Measurements from ENCODE around the gene TMEM114.

TMEM114 gene

DNA sequence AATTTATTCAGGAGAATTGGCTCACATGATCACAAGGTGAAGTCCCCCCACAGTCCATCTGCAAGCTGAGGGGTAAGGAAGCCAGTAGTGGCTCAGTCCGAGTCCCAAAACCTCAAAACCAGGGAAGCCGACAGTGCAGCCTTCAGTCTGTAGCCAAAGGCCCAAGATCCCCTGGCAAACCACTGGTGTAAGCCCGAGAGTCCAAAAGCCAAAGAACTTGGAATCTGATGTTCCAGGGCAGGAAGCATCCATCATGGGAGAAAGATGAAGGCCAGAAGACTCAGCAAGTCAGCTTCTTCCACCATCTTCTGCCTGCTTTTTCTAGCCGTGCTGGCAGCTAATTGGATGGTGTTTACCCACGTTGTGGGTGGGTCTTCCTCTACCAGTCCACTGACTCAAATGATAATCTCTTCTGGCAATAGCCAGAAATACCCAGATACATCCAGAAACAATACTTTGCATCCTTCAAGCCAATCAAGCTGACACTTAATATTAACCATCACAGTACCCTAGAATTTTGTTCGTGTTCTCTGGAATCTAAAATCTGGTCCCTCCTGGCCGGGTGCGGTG lies 40.4 kb downstream of the TMEM114 start:
- no peak for DNase-seq (ENCODE audit: low read depth in 2 of 2)

DNA sequence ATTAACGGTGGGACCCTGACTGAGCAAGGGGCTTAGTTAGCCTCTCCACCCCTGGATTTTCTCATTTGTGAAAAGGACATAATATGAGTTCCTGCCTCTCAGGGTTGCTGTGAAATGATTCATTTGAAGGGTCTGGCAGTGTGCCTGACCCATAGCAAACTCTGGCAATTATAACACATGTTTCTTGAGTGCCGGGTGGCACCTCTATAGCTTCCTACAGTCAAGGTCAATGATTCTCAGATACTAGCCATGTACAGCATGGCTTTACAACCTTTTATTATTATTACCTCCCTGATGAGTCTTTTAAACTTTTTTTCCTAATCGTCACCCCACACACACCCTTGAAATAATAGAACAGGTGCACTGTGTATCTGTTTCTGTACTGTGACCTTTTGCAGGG lies 42.1 kb downstream of the TMEM114 start:
- DNase-seq (ENCODE audit: low read depth in 2 of 2) = no peak

DNA sequence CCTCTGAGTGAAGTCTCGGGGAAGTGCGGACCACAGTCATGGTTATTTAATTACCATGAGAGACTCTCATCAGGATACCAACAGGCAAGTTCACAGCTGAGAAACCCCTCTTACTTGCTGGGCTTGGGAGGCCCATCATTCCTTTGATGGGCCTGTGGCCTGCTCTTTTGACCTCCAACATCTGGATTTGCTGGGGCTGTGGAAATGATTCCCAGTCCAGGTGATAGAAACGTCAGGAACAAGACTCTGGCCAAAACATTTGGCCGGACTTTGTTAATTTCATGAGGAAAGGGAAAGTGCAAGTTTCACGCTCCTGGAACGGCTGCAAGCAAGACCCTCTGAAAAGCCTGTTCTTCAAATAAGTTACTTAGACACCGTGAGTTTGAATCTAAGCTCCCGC lies 42.5 kb downstream of the TMEM114 start:
- no peak for DNase-seq (ENCODE audit: low read depth in 2 of 2)

DNA sequence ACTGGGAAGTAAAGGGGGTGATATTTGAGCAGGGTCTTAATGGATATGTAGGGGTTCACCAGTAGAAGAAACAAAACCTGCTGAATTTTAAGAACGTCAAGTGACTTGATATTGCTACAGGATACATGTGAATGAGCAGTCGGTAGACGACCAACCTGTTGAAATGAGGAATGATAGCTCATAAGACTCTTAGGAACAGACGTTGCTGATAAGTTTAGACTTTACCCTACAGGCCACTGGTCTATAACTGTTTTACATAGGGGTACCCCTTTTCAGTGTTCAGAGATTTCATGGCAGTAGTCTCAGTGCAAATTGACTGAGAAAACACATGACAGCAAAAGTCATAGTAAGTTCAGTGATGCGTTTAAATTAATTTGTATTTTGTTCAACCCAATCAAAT lies 45.9 kb downstream of the TMEM114 start:
- no peak for DNase-seq (ENCODE audit: low read depth in 2 of 2)

DNA sequence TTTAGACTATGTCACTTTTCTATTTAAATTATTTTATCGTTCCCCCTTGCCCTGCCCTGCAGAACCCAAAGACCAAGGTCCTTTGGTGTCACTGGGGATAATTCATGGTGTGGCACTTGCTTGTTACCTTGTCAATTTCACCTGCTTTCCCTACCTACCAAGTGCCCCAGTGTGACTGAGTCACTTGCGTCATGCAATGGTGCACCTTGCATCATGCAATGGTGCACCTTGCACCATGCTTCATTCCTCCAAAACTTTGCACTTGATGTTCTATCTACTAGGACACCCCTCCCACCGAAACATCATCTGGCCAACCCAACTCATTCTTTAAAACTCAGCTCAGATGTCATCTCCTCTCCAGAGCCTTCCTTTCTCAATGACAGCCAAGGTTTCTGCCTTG lies 47.1 kb downstream of the TMEM114 start:
- no peak for DNase-seq (ENCODE audit: low read depth in 2 of 2)

DNA sequence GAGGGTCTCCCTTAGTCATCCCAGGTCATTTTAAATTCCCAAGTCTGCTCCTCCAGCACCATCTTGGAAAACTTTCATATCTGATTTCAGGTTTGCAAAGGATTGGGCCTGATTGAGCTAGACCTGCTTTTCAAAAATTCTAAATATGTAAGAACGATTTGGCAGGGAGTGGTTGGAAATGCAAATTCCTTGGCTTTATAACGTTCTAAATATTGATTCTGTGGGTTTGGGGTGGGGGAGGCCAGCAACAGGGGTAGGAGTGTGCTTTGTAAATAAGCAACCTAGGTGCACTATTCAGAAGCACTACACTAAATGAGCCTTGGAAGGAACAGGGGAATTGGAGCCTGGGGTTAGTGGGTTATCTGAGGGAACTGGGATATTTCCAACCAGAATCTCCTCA lies 47.9 kb downstream of the TMEM114 start:
- DNase-seq (ENCODE audit: low read depth in 2 of 2) = no peak

DNA sequence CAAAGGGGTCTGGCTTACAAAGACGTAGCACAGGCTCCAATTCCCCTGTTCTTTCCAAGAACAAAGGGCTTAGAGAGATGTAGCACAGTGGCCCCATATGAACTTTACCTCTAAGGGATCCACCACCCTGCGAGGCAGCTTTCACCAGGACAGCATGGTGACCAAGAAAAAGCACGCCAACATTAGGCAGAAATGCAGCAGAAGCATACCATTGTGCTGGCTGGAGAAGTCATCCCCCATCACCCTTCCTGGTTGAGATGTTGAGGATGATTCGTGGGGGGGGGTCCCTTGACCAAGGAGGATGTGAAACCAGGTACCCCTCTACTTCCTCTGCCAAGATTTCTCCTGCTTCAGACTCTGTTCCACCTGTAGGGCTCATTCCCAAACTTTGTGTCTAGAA lies 48.4 kb downstream of the TMEM114 start:
- no peak for DNase-seq (ENCODE audit: low read depth in 2 of 2)

DNA sequence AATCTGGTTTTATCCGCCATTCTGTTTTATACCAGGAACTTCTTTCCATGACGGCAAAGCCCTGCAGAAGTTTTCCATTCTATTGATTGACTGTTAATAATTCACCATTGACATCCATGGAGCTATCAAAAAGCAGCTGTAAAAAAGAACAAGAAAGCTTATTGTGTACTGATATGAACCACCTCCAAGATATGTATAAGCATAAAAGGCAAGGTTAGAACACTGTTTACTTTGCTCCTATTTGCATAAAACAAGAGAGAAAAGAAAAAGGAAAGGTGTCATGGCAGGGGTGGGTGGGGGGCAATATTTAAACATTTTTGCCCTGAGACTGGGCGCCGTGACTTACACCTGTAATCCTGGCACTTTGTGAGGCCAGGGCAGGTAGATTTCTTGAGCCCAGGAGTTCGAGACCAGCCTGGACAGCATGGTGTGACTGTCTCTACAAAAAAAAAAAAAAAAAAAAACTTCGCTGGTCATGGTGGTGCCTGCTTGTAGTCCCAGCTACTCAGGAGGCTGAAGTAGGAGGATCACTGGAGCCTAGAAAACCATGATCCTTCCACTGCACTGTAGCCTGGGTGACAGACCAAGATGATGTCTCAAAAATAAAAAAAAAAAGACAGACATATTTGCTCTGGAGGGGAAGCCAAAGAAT lies 52.5 kb downstream of the TMEM114 start:
- DNase-seq (ENCODE audit: low read depth in 2 of 2) = no peak

DNA sequence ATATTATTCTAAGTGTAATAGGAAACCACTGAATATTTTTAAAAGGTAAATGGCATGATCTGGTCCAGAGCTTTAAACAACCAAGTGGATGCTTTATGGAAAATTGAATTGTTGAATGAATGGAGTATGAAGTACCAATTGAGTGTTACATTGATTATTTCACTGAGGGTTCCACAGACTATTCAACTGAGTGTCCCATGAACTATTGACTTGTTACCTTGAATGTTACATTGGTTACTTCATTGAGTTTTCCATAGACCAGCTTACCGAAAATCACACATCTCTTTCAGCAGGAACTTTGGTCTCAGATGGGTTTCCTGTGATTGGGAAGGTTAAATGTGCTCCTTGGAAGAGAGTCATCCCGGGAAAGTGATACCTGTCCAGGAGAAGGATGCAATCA lies 56.8 kb downstream of the TMEM114 start:
- no peak for DNase-seq (ENCODE audit: low read depth in 2 of 2)

DNA sequence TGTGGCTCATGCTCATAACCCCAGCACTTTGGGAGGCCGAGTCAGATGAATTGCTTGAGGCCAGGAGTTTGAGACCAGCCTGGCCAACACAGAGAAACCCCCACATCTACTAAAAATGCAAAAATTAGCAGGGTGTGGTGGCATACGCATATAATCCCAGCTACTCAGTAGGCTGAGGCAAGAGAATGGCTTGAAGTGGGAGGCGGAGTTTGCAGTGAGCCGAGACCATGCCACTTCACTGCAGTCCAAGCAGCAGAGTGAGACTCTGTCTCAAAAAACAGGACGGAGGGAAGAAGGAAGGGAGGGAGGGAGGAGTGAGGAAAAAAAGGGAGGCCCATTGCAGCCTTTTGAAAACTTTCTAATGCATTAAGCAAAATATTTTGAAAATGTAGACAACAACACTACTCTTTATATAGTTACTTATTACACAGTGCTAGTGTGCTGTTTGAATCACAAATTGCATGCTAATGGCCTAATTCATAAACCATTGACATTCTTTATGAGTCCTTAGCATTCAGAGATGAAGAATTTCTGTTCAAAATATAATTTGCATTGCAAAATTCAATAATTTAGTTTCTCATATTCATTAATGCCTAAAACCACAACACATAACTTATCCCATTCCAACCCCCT lies 59.4 kb downstream of the TMEM114 start:
- no peak for DNase-seq (ENCODE audit: low read depth in 2 of 2)

DNA sequence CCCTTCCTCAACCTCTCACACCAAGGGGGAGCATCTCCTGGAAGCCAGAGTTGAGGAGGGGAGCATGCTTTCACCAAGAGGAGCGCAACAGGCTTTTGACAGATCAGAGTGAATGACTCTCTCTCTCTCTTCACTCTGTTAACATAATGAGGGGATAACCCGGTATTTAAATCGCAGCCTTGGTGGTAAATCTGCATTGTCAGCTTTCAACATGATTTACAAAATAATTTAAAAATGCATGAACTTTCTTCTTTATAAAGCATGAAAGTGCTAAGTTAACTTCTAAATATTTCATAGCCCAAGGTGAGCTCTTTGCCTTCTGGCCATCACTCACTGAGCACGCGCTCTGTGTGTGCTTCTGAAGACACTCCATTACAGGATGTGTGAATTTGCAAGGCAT lies 61.8 kb downstream of the TMEM114 start:
- no peak for DNase-seq (ENCODE audit: low read depth in 2 of 2)

DNA sequence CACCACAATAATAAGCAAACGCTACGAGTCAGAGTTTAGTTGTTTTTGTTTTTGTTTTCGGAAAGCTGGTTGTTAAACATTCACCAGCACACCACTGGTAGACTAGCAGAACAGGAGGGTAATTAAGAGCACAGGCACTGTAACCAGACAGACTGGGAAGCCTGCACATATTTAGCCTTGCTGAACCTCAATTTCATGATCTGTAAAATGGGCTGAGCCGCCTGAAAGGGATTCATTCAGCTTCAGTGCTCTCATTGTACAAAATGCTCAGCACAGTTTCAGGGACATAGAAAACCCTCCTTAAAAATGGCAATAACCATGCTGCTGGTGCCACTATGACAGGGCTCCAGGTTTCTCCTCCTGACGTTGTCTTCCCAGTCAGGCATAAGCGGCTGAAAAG lies 66.4 kb downstream of the TMEM114 start:
- no peak for DNase-seq (ENCODE audit: low read depth in 2 of 2)

DNA sequence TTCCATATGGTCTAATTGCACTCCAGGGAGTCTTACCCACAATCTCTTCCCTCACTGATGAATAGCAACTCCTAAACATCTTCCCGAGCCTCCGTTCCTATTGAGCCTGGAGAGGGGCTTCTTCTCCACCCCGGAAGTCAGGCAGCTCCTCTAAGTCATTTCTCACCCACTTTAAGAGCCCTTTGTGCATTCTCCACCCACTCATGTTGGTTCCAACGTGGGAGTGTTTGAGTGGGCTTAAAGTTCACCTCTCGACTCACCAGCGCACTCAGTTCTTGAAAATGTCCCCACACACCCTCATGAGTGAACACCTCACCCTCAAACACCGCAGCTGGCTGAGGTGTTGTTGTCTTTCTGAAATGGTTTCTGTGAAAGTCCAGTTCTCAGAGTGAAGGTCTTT lies 67.6 kb downstream of the TMEM114 start:
- DNase-seq (ENCODE audit: low read depth in 2 of 2) = no peak

DNA sequence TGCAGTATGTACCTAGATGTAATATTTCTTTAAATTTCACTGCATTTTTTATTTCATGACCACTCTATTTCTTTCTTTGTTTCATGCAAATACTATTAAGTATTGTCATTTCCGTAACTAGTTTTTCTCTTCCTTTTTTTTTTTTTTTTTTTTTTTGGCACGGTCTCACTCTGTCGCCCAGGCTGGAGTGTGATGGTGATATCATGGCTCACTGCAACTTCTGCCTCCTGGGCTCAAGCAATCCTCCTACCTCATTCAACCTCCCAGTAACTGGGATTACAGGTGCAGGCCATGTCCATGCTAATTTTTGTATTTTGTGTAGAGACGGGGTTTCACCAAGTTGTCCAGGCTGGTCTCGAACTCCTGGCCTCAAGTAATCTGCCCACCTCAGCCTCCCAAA lies 70.7 kb downstream of the TMEM114 start:
- no peak for DNase-seq (ENCODE audit: low read depth in 2 of 2)
